Sigmoid colon (tissue), 4 donors: ENCODE measurements around the gene DGKE.

Experiments used
- CTCF ChIP-seq, 4 experiments: fragments of 450-650 bp in 3 of 4; fragments of 200-600 bp in 1 of 4; IDR thresholded peaks; one replicate each; pipeline ENCODE4 v1.5.1; 2016 to 2019; ENCODE audit warnings: antibody characterized with exemption in 4 of 4, mild to moderate bottlenecking in 3 of 4, moderate library complexity in 2 of 4
- EP300 ChIP-seq, 4 donors: sonication (generic); formaldehyde crosslinking; IDR thresholded peaks; one replicate each; pipeline ENCODE4 v1.6.1; 2017; ENCODE audit warnings: antibody characterized with exemption in 4 of 4
- POLR2A ChIP-seq, 2 donors: fragments of 450-650 bp; IDR thresholded peaks; one replicate each; pipeline ENCODE4 v1.6.1; 2016; ENCODE audit warnings: antibody characterized with exemption in 2 of 2, mild to moderate bottlenecking in 2 of 2, moderate library complexity in 2 of 2
- POLR2AphosphoS5 ChIP-seq, 4 donors: sonication (generic); formaldehyde crosslinking; IDR thresholded peaks; one replicate each; pipeline ENCODE4 v1.6.1; 2017; ENCODE audit warnings: antibody characterized with exemption in 4 of 4

GRCh38 chr17:56896968-56897359 lies 63.0 kb downstream of the DGKE start:
- TF ChIP-seq CTCF (IDR thresholded peaks at IDR 0.05) (no peak), POLR2AphosphoS5 (IDR thresholded peaks at IDR 0.05) (no peak), POLR2A (IDR thresholded peaks at IDR 0.05) (no peak), EP300 (IDR thresholded peaks at IDR 0.05) (no peak)
